ENCODE measurements around the gene UROC1. TPM values are rescaled to one million over a fixed set of nuclear protein-coding genes. Genes with fewer than 3 reads are reported as not detected.

UROC1 gene
- total RNA-seq, 3 donors from 2014 or later: not detected

GRCh38 chr3:126500016-126500415, 17.6 kb downstream of the UROC1 start:
- no peaks in the 10 kb centered on the region for H3K36me3 ChIP-seq (ENCODE audit: low read depth)
- no peaks in the 10 kb centered on the region for H3K9me3 ChIP-seq
- no peak for TF ChIP-seq CTCF (IDR thresholded peaks at IDR 0.05)
- intact Hi-C loops (cut with DNase I, micrococcal nuclease): no loop called here
- ATAC-seq (no peak), DNase-seq (no peak)
- no peak overlapping the region for H3K4me3 ChIP-seq
- H3K4me1 ChIP-seq (ENCODE audit: low read depth): no peaks in the 10 kb centered on the region

- Histone ChIP-seq H3K36me3 (ENCODE audit: low read depth) (no peaks in the 10 kb centered on the region), H3K4me3 (no peak overlapping the region), H3K9me3 (no peaks in the 10 kb centered on the region), H3K4me1 (ENCODE audit: low read depth) (no peaks in the 10 kb centered on the region)
- no peak for DNase-seq
- intact Hi-C loops (cut with DNase I, micrococcal nuclease): no loop called here
- no peak for ATAC-seq
- TF ChIP-seq CTCF (IDR thresholded peaks at IDR 0.05): no peak
Observed at GRCh38 chr3:126499401-126499800, 18.2 kb downstream of the UROC1 start.

- intact Hi-C loops (cut with DNase I, micrococcal nuclease): no loop called here
- no peak for ATAC-seq
- H3K4me1 ChIP-seq (ENCODE audit: low read depth): no peaks in the 10 kb centered on the region
- no peak for DNase-seq
- no peak for TF ChIP-seq CTCF (IDR thresholded peaks at IDR 0.05)
- no peaks in the 10 kb centered on the region for H3K9me3 ChIP-seq
- H3K4me3 ChIP-seq: no peak overlapping the region
- no peaks in the 10 kb centered on the region for H3K36me3 ChIP-seq (ENCODE audit: low read depth)
Observed at GRCh38 chr3:126498929-126499328, 18.6 kb downstream of the UROC1 start.

GRCh38 chr3:126498461-126498860, 19.1 kb downstream of the UROC1 start:
- Histone ChIP-seq H3K9me3 (no peaks in the 10 kb centered on the region), H3K4me3 (no peak overlapping the region), H3K4me1 (ENCODE audit: low read depth) (no peaks in the 10 kb centered on the region), H3K36me3 (ENCODE audit: low read depth) (no peaks in the 10 kb centered on the region)
- no peak for DNase-seq
- intact Hi-C loops (cut with DNase I, micrococcal nuclease): no loop called here
- TF ChIP-seq CTCF (IDR thresholded peaks at IDR 0.05): no peak
- no peak for ATAC-seq

- Histone ChIP-seq H3K36me3 (ENCODE audit: low read depth) (no peaks in the 10 kb centered on the region), H3K9me3 (no peaks in the 10 kb centered on the region), H3K4me3 (no peak overlapping the region), H3K4me1 (ENCODE audit: low read depth) (no peaks in the 10 kb centered on the region)
- TF ChIP-seq CTCF (IDR thresholded peaks at IDR 0.05): no peak
- intact Hi-C loops (cut with DNase I, micrococcal nuclease): no loop called here
- ATAC-seq (no peak), DNase-seq (no peak)
Observed at GRCh38 chr3:126497956-126498355, 19.6 kb downstream of the UROC1 start.

Data from mucosa of descending colon (tissue), 3 donors.